Liver (tissue), 9 donors: ENCODE measurements around the gene PRRG4. TPM values are rescaled to one million over a fixed set of nuclear protein-coding genes. Genes with fewer than 3 reads are reported as not detected.

Source experiments
- DNase-seq: peaks from one replicate; pipeline ENCODE4 v3.0.0-alpha.2; 2017; ENCODE audit warnings: low spot score
- H3K27ac ChIP-seq, 2 donors: one replicate each; pipeline ENCODE4 v1.7.0; 2013; ENCODE audit warnings: inconsistent platforms in 2 of 2, low read length in 2 of 2, control low read depth in 1 of 2, low read depth in 1 of 2, mild to moderate bottlenecking in 1 of 2
- H3K27me3 ChIP-seq, 4 donors: one replicate each; pipeline versions ENCODE4 v1.6.1 to v1.7.0; 2013; ENCODE audit warnings: low read length in 3 of 4, inconsistent platforms in 1 of 4, mild to moderate bottlenecking in 1 of 4, moderate library complexity in 1 of 4; ENCODE audit not compliant: control insufficient read depth in 4 of 4, insufficient read depth in 4 of 4
- H3K36me3 ChIP-seq, 4 donors: one replicate each; pipeline versions ENCODE4 v1.6.1 to v1.7.0; 2013; ENCODE audit warnings: low read length in 3 of 4, mild to moderate bottlenecking in 3 of 4, low read depth in 1 of 4, moderate library complexity in 1 of 4; ENCODE audit not compliant: control insufficient read depth in 4 of 4, insufficient read depth in 3 of 4
- H3K4me1 ChIP-seq, 4 donors: one replicate each; pipeline versions ENCODE4 v1.6.1 to v1.7.0; 2013; ENCODE audit warnings: low read length in 3 of 4, mild to moderate bottlenecking in 3 of 4, moderate library complexity in 1 of 4; ENCODE audit not compliant: control insufficient read depth in 4 of 4, insufficient read depth in 4 of 4
- H3K4me3 ChIP-seq, 3 donors: one replicate each; pipeline versions ENCODE4 v1.6.1 to v1.7.0; 2013; ENCODE audit warnings: low read length in 3 of 3, control low read depth in 1 of 3, low read depth in 1 of 3, mild to moderate bottlenecking in 1 of 3
- H3K9ac ChIP-seq, 2 donors: one replicate each; pipeline ENCODE4 v1.7.0; 2013; ENCODE audit warnings: low read length in 2 of 2, mild to moderate bottlenecking in 2 of 2, moderate library complexity in 2 of 2, control low read depth in 1 of 2, low read depth in 1 of 2
- H3K9me3 ChIP-seq, 4 donors: one replicate each; pipeline versions ENCODE4 v1.6.1 to v1.7.0; 2013; ENCODE audit warnings: low read length in 3 of 4; ENCODE audit not compliant: control insufficient read depth in 4 of 4
- ATF3 ChIP-seq: IDR thresholded peaks from 2 replicates; pipeline ENCODE4 v1.6.1; 2016; ENCODE audit warnings: antibody characterized with exemption
- CTCF ChIP-seq: fragments of 150-350 bp; IDR thresholded peaks from 2 replicates; pipeline ENCODE4 v1.5.1; 2017; ENCODE audit warnings: improper control_type of control experiment, low read depth, low read length; ENCODE audit not compliant: missing input control
- EGR1 ChIP-seq, 2 donors: IDR thresholded peaks; 2 replicates each; pipeline ENCODE4 v1.6.1; 2016 to 2018; ENCODE audit warnings: antibody characterized with exemption in 2 of 2, low read depth in 2 of 2
- FOXA1 ChIP-seq: IDR thresholded peaks from 2 replicates; pipeline ENCODE4 v1.6.1; 2016; ENCODE audit warnings: antibody characterized with exemption
- FOXA2 ChIP-seq: IDR thresholded peaks from 2 replicates; pipeline ENCODE4 v1.6.1; 2016; ENCODE audit warnings: antibody characterized with exemption
- GABPA ChIP-seq, 2 donors: IDR thresholded peaks in 1 of 2; conservative IDR thresholded peaks in 1 of 2; 2 replicates each; pipeline ENCODE4 v1.6.1; 2016; ENCODE audit warnings: antibody characterized with exemption in 2 of 2, mild to moderate bottlenecking in 1 of 2, moderate library complexity in 1 of 2
- HNF4A ChIP-seq, 2 donors: conservative IDR thresholded peaks; 2 replicates each; pipeline ENCODE4 v1.6.1; 2016; ENCODE audit warnings: antibody characterized with exemption in 2 of 2, mild to moderate bottlenecking in 2 of 2
- HNF4G ChIP-seq: IDR thresholded peaks from 2 replicates; pipeline ENCODE4 v1.6.1; 2016; ENCODE audit warnings: antibody characterized with exemption
- JUND ChIP-seq, 2 donors: IDR thresholded peaks; 2 replicates each; pipeline ENCODE4 v1.6.1; 2016; ENCODE audit warnings: antibody characterized with exemption in 2 of 2
- MAX ChIP-seq: IDR thresholded peaks from 2 replicates; pipeline ENCODE4 v1.6.1; 2016; ENCODE audit warnings: antibody characterized with exemption
- NR2F2 ChIP-seq: IDR thresholded peaks from 2 replicates; pipeline ENCODE4 v1.6.1; 2016; ENCODE audit warnings: antibody characterized with exemption
- RAD21 ChIP-seq, 2 donors: IDR thresholded peaks; 2 replicates each; pipeline ENCODE4 v1.6.1; 2016; ENCODE audit warnings: antibody characterized with exemption in 2 of 2, mild to moderate bottlenecking in 2 of 2
- REST ChIP-seq: IDR thresholded peaks from 2 replicates; pipeline ENCODE4 v1.6.1; 2016; ENCODE audit warnings: antibody characterized with exemption, mild to moderate bottlenecking
- RXRA ChIP-seq, 2 donors: IDR thresholded peaks; 2 replicates each; pipeline ENCODE4 v1.6.1; 2017 to 2018; ENCODE audit warnings: antibody characterized with exemption in 2 of 2, mild to moderate bottlenecking in 1 of 2
- SP1 ChIP-seq: IDR thresholded peaks from 2 replicates; pipeline ENCODE4 v1.6.1; 2018; ENCODE audit warnings: antibody characterized with exemption, mild to moderate bottlenecking
- TAF1 ChIP-seq: conservative IDR thresholded peaks from 2 replicates; pipeline ENCODE4 v1.6.1; 2016; ENCODE audit warnings: antibody characterized with exemption, mild to moderate bottlenecking
- YY1 ChIP-seq: IDR thresholded peaks from 2 replicates; pipeline ENCODE4 v1.6.1; 2016; ENCODE audit warnings: antibody characterized with exemption, mild to moderate bottlenecking
- ZBTB33 ChIP-seq: IDR thresholded peaks from 2 replicates; pipeline ENCODE4 v1.6.1; 2016; ENCODE audit warnings: antibody characterized with exemption
- WGBS: extraction: QIAGEN DNeasy Blood & Tissue Kit; methylation state at CpG from one replicate; pipeline ENCODE4 v1.1.7; 2013; 5-methylcytosine and 5-hydroxymethylcytosine counted together
- polyA plus RNA-seq, 2 donors: library from polyadenylated mRNA; stranded (reverse) in 1 of 2; unstranded in 1 of 2; fragments of 200-250 nt in 1 of 2; fragments of >200 nt in 1 of 2; fragmentation: Nextera tagmentation in 1 of 2; extraction: Ambion mirVana in 1 of 2; gene quantifications; one replicate each; pipeline versions ENCODE4 v1.2.1 to v1.2.3, GENCODE V29; 2013 to 2015
- total RNA-seq, 2 donors: library from RNA; depleted of rRNA; stranded (reverse); fragments of >200 nt; gene quantifications; one replicate each; pipeline ENCODE4 v1.2.3, GENCODE V29; 2014
- donor health status: healthy.
- donor health status: healthy.
- donor health status: healthy.
- donor health status: healthy.
- donor health status: healthy.

The PRRG4 gene
- total and polyA plus RNA-seq, 4 donors: 3.4 to 12.0 (median 5.9) TPM

- Histone ChIP-seq H3K4me1 (peaks cover under 1 to 13% (median 3%) of the 10 kb centered on the region in 4 donors), H3K9me3 (no peaks in the 10 kb centered on the region), H3K4me3 (no peak overlapping the region), H3K27me3 (no peaks in the 10 kb centered on the region), H3K27ac (no peak overlapping the region), H3K9ac (no peak overlapping the region), H3K36me3 (peaks cover 0 to 4% (median 1%) of the 10 kb centered on the region in 4 donors)
- TF ChIP-seq HNF4A (conservative IDR thresholded peaks at IDR 0.05) (no peak), ZBTB33 (no peak), ATF3 (no peak), SP1 (no peak), HNF4G (no peak), FOXA1 (no peak), FOXA2 (no peak), REST (no peak), CTCF (no peak), TAF1 (no peak), JUND (IDR thresholded peaks at IDR 0.05) (no peak), YY1 (no peak), MAX (no peak), EGR1 (IDR thresholded peaks at IDR 0.05; ENCODE audit: low read depth in 2 of 2) (no peak), RAD21 (IDR thresholded peaks at IDR 0.05) (no peak), RXRA (IDR thresholded peaks at IDR 0.05) (no peak), GABPA (IDR thresholded peaks at IDR 0.05 in 1 of 2, conservative IDR thresholded peaks at IDR 0.05 in 1 of 2) (no peak), NR2F2 (no peak)
- DNase-seq: no peak
- 55% methylated on average over 3 of the region's 3 CpGs for WGBS
Observed at GRCh38 chr11:32826113-32826512, 3.6 kb upstream of the PRRG4 start.
